ENCODE measurements around the gene TNNC2. TPM values are rescaled to one million over a fixed set of nuclear protein-coding genes. Genes with fewer than 3 reads are reported as not detected.

The TNNC2 gene
- total and polyA plus RNA-seq, 10 donors, result 0.54 to 3.4 (median 1.4) TPM; not detected in 5

DNA sequence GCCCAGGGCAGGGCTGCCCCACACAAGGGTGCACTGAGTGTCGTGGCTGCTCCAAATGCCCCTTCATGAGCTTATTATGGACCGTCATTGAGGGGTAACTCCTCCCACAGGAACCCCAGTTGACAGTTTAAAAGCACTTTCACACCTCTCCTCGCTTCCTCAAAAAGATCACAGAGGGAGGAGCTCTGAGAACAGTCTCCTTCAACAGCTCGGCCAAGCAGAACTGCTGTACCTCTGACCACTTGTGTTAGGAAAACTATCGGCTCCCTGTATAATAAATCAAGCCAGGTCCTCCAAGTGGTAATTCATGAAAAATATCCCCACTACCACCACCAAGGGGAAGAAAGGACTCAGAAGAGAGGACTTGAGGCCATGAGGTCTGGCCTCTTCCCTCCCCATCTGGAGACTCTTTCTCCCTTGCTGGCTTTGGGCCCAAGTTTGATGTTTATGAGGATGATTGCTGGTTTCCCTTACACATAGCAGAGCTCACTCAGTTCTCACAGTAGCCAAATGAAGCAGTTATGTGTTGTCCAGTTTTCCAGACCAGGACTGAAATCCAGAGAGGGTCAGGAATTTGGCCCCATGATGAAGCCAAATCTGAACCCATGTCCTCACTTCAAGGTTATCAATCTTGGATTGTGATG, 15.2 kb upstream of the TNNC2 start:
- peaks cover 3 to 96% (median 59%) of the 10 kb centered on the region in 6 donors for H3K36me3 ChIP-seq
- TF ChIP-seq, protein P1, sequence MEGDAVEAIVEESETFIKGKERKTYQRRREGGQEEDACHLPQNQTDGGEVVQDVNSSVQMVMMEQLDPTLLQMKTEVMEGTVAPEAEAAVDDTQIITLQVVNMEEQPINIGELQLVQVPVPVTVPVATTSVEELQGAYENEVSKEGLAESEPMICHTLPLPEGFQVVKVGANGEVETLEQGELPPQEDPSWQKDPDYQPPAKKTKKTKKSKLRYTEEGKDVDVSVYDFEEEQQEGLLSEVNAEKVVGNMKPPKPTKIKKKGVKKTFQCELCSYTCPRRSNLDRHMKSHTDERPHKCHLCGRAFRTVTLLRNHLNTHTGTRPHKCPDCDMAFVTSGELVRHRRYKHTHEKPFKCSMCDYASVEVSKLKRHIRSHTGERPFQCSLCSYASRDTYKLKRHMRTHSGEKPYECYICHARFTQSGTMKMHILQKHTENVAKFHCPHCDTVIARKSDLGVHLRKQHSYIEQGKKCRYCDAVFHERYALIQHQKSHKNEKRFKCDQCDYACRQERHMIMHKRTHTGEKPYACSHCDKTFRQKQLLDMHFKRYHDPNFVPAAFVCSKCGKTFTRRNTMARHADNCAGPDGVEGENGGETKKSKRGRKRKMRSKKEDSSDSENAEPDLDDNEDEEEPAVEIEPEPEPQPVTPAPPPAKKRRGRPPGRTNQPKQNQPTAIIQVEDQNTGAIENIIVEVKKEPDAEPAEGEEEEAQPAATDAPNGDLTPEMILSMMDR (IDR thresholded peaks at IDR 0.05 in 8 of 11, conservative IDR thresholded peaks at IDR 0.05 in 3 of 11), result no peak
- TF ChIP-seq POLR2AphosphoS5 (IDR thresholded peaks at IDR 0.05) (no peak), POLR2A (IDR thresholded peaks at IDR 0.05) (no peak)
- H3K4me1 ChIP-seq, result peaks cover 9 to 48% (median 19%) of the 10 kb centered on the region in 6 donors
- no peak for DNase-seq
- H3K27me3 ChIP-seq (replicated peaks in 1 of 7), result no peaks in the 10 kb centered on the region
- WGBS, 5 donors, result 6 to 30% (median 25%) methylated on average over 1 to 5 of the region's 5 CpGs
- peak overlapping the region; percentile 9 to 78 (median 52) for H3K27ac ChIP-seq
- H3K4me3 ChIP-seq, result no peak overlapping the region
- intact Hi-C loops (cut with DNase I; ENCODE audit: low total_unique reads), result no loop called here
- H3K9me3 ChIP-seq, result no peaks in the 10 kb centered on the region

DNA sequence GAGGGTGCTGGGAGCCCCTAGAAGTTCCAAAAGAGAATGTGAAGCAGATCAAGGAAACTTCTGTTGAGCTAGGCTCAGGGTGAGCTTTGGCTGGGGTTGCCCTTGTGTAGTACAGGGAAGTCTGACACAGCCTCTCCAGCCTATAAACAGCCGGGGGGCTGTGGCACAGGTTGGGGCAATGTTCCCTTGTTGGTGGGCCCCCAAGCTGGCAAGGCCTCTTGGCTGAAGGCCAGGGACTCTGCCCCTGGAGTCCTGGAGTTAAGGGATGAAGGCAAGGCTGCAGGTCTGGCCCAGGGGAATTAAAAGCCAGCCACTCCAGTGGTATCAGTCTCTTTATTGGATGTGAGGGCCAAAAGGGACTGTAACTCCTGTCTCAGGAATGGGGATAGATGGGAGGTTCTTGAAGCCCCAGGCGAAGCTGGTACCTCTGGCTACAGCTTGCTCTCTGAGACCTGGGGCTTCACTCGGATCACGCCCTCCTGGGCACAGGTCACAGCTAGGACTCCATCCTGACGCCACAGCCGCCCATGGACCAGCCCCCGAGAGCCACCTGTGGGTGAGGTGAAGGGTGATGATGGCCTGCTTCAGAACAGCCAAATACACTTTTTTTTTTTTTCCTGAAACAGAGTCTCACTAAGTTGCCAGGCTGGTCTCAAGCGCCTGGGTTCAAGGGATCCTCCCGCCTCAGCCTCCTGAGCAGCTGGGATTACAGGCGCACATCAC, 14.5 kb upstream of the TNNC2 start:
- 83 to 97% (median 93%) methylated on average over 8 to 10 of the region's 10 CpGs for WGBS, 5 donors
- TF ChIP-seq, protein P1 (IDR thresholded peaks at IDR 0.05 in 8 of 11, conservative IDR thresholded peaks at IDR 0.05 in 3 of 11), result no peak
- TF ChIP-seq POLR2AphosphoS5 (IDR thresholded peaks at IDR 0.05), result peak in 1 of 3 donors; percentile 17
- Histone ChIP-seq H3K36me3 (peaks cover 3 to 89% (median 53%) of the 10 kb centered on the region in 6 donors), H3K27me3 (replicated peaks in 1 of 7) (no peaks in the 10 kb centered on the region), H3K4me1 (peaks cover 9 to 50% (median 24%) of the 10 kb centered on the region in 6 donors), H3K27ac (peak overlapping the region in 7 of 8 donors; percentile 9 to 78 (median 58)), H3K4me3 (no peak overlapping the region), H3K9me3 (no peaks in the 10 kb centered on the region)
- DNase-seq, result no peak
- intact Hi-C loops (cut with DNase I; ENCODE audit: low total_unique reads), result no loop called here

DNA sequence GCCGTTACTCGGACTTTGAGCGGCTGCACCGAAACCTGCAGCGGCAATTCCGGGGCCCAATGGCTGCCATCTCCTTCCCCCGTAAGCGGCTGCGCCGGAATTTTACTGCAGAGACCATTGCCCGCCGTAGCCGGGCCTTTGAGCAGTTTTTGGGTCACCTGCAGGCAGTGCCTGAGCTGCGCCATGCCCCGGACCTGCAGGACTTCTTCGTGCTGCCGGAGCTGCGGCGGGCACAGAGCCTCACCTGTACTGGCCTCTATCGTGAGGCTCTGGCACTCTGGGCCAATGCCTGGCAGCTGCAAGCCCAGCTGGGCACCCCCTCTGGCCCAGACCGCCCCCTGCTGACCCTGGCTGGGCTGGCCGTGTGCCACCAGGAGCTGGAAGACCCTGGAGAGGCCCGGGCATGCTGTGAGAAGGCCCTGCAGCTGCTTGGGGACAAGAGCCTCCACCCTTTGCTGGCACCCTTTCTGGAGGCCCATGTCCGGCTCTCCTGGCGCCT, 13.6 kb upstream of the TNNC2 start:
- Histone ChIP-seq H3K9me3 (no peaks in the 10 kb centered on the region), H3K36me3 (peaks cover 3 to 80% (median 45%) of the 10 kb centered on the region in 6 donors), H3K4me3 (no peak overlapping the region), H3K4me1 (peaks cover 10 to 57% (median 27%) of the 10 kb centered on the region in 6 donors), H3K27ac (no peak overlapping the region), H3K27me3 (replicated peaks in 1 of 7) (no peaks in the 10 kb centered on the region)
- intact Hi-C loops (cut with DNase I; ENCODE audit: low total_unique reads), result no loop called here
- WGBS, 5 donors, result 93 to 97% (median 94%) methylated on average over 14 to 25 of the region's 25 CpGs
- no peak for DNase-seq
- TF ChIP-seq POLR2AphosphoS5 (IDR thresholded peaks at IDR 0.05) (peak in 1 of 3 donors; percentile 51), POLR2A (IDR thresholded peaks at IDR 0.05) (no peak)

DNA sequence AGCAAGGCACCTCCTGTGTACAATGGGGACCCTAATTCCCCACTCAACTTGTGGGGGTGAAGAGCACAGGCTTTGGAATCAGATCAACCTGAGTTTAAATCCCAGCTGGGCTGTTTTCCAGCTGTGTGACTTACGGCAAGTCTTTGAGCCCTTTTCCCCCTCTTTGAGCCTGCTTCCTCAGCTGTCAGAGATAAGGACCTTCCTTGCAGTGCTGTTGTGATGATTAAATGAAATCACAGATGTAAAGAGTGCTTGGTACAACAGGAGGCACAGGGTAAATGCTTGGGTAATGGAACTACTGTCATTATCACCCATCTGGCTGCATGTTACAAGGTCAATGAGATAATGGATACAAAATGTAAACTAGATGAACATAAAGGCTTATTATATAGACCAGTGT, 9.7 kb upstream of the TNNC2 start:
- Histone ChIP-seq H3K27me3 (replicated peaks in 1 of 7) (no peaks in the 10 kb centered on the region), H3K27ac (peak overlapping the region in 2 of 8 donors; percentile 23 to 54), H3K36me3 (peaks cover 3 to 41% (median 17%) of the 10 kb centered on the region in 6 donors), H3K4me1 (peaks cover 23 to 76% (median 50%) of the 10 kb centered on the region in 6 donors), H3K9me3 (no peaks in the 10 kb centered on the region), H3K4me3 (peak overlapping the region in 1 of 8 donors; percentile 11)
- no peak for DNase-seq
- intact Hi-C loops (cut with DNase I; ENCODE audit: low total_unique reads), result no loop called here
- TF ChIP-seq POLR2A (IDR thresholded peaks at IDR 0.05) (no peak), POLR2AphosphoS5 (IDR thresholded peaks at IDR 0.05) (no peak)
- TF ChIP-seq, protein P1 (IDR thresholded peaks at IDR 0.05 in 8 of 11, conservative IDR thresholded peaks at IDR 0.05 in 3 of 11), result no peak
- WGBS, 5 donors, result 40 to 83% (median 68%) methylated on average over 1 of the region's 1 CpG

Measured in spleen (tissue), 11 donors.